Astrocyte of the spinal cord (primary cell): ENCODE results near the gene TNPO1.

Experiments
- DNase-seq: peaks from one replicate; pipeline ENCODE4 v3.0.0; 2011; ENCODE audit warnings: low read depth, low spot score
- H3K4me3 ChIP-seq: 2 replicates; pipeline ENCODE4 v1.5.1; 2011; ENCODE audit warnings: low read depth, mild to moderate bottlenecking, low read length, moderate library complexity
- CTCF ChIP-seq: IDR thresholded peaks from 2 replicates; pipeline ENCODE4 v1.5.1; 2012; ENCODE audit warnings: low read depth, mild to moderate bottlenecking, low read length, inconsistent platforms
- in situ Hi-C: cut with HindIII; loops from 2 replicates; pipeline ENCODE4 v1.10.0; 2017; ENCODE audit warnings: low sequenced_read_pairs

The TNPO1 gene

GRCh38 chr5:72816284-72817075 lies at the start of gene TNPO1:
TNPO1 (plus strand) TSS chr5:72816661; CDS start chr5:72816738, 77 bp downstream.
- in situ Hi-C loops = no loop called here
- no peak for TF ChIP-seq CTCF

GRCh38 chr5:72767289-72768010 lies 49.0 kb upstream of the TNPO1 start:
- in situ Hi-C loops = no loop called here
- H3K4me3 ChIP-seq = no peak overlapping the region
- peak; percentile 37 for DNase-seq
- peak; percentile 3 for TF ChIP-seq CTCF

More at GRCh38 chr5:72816284-72817075, at the start of gene TNPO1:
- peak; percentile 96 for DNase-seq
- H3K4me3 ChIP-seq = peak within 1 kb of the TSS; percentile 71

- in situ Hi-C loops = no loop called here
- TF ChIP-seq CTCF = no peak
- no peak for DNase-seq
- H3K4me3 ChIP-seq = no peak overlapping the region
Observed at GRCh38 chr5:72770266-72770665, 46.2 kb upstream of the TNPO1 start.

DNA sequence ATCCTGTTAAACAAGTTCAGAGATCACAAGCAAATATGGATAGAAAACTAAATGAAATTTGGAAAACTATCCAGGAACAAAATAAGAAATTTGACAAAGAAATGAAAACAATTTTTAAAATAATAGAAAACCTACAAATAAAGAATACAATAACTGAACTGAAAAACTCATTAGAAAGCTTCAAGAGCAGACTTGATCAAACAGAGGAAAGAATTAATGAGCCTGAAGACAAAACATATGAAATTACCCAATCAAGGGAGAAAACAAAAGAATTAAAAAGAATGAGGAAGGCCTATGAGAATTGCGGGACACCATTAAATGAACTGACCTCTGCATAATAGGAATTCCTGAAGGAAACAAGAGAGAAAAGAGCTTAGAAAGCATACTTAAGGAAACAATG lies 39.8 kb upstream of the TNPO1 start:
- no peak overlapping the region for H3K4me3 ChIP-seq
- DNase-seq = no peak
- TF ChIP-seq CTCF = no peak
- in situ Hi-C loops = no loop called here

GRCh38 chr5:72779520-72779919 lies 36.9 kb upstream of the TNPO1 start:
- H3K4me3 ChIP-seq = no peak overlapping the region
- in situ Hi-C loops = no loop called here
- no peak for DNase-seq
- TF ChIP-seq CTCF = no peak

DNA sequence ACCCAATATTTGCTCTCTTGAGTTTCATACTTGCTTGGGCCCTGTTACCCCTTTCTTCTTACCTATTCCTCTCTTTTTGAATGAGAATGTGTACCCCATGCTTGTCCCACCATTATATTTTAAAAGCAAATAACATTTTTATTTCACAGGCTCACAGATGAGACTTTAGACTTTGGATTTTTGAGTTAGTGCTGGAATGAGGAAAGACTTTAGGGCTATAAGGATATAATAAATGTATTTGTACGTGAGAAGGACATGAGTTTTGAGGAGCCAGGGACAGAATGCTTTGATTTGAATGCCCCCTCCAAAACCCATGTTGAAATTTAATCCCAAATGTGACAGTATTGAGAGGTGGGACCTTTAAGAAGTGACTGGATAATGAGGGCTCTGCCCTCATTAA lies 33.1 kb upstream of the TNPO1 start:
- DNase-seq = no peak
- no peak overlapping the region for H3K4me3 ChIP-seq
- no peak for TF ChIP-seq CTCF
- in situ Hi-C loops = no loop called here
